GM18867 (cell line): ENCODE data around the gene S1PR3.

Source experiments
- ATAC-seq: cut with Tn5 transposase; IDR thresholded peaks from one replicate; pipeline ENCODE4 v1.9.1; 2021; ENCODE audit warnings: mild to moderate bottlenecking, moderate library complexity; ENCODE audit not compliant: unreplicated experiment

The S1PR3 gene

DNA sequence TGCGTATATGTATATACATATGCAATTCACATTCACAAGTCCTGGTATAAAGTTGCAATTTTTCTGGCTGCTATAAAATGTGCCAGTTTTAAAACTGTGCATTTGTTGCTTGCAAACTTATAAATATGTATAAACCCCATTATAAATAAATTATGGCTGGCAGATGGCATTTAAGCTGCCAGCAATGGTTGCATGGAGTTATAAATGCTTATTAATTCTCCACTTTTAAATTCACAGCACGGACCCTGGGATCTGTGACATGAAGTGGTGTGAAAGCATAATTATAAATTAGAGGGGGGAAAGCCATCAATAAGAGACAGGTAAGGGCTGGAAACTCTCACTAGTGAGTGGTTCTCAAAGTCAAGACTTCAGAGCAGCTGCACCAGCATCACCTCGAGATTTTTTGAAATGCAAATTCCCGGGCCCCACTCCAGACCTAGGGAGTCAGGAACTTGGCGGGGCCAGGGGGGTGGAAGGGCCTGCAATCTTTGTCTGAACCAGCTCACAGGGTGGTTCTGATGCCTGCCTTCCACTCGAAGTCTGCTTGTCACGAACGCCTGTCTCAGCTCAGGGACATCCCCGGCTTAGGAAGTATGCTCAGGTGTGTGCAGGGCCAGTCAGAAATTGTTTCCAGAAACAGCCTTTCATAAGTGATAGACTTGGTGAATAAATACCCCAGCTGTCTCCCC, 16.9 kb downstream of the S1PR3 start:
- ATAC-seq: no peak

- ATAC-seq: no peak
Measured at GRCh38 chr9:89008744-89009545, 17.7 kb downstream of the S1PR3 start.

- ATAC-seq: no peak
Measured at GRCh38 chr9:89009546-89009840, 18.2 kb downstream of the S1PR3 start.

DNA sequence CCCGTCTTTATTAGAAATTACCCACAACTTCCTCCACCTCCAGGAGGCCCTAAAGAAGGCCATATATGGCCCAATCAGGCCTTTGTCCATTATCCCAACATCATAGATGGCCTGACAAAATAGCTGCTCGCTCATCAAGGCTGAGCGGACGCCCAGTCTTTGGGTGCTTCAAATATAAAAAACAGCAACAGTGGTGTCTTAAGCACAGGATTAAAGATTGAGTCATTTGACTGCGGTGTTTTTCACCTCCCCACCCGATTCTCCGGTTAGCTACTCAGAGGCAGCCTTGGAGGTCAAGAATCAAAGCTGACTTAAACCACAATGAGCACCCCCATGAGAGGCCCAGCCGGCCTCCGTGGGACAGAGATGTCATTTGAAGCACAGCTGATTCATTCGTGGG, 18.8 kb downstream of the S1PR3 start:
- ATAC-seq: no peak

GRCh38 chr9:89010526-89011111, 19.4 kb downstream of the S1PR3 start:
- no peak for ATAC-seq

DNA sequence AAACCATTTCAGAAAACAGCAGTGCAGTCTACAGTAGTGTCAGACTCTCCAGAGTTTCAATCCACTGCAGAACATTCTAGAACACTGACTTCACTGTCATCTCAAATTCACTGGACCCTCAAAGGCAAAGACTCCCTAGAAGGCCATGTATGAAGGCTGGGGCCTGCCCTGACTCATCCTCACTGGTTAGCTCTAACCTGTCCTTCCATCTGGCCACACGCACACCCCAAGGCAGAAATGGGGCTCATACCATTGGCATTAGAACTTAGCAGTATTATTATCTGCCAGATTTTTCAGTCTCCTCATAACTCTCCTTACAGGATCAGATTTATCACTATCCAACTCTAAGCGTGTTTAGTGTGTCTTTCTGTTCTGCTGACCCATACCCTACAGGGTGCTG, 20.4 kb downstream of the S1PR3 start:
- no peak for ATAC-seq

DNA sequence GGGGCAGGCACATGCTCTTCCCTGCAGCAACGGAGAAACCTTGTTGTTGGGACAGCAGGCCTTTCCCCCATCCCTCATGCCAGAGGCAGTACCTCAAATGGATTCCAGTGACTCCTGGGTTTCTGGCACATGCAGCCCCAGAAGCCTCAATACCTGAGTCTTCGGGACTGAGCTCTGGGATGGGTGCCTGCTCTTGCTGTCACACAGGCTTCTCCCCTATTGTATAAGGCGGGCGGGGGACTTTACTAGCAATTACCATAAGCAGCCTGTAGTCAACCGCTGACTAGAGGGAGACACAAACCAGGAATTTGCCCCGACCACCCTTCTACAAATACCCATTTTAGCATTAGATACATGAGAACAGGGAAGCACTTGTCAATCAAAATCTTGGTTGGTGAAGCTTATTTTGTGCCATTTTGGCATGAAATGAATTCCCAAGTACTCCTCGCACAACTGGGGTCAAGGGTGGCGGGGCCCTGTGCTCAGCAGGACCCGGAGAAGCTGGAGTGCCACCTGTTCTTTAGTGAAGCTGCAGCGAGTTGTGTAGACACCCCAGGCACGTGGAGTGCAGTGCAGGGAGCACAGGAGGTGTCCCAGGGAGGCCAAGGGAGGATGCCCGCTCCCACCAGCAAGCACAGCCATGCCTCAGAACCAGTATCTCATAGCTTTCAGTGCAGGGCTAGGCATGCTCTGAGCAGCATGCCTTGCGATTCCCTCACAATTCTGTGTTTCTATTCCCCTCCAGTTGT, 21.2 kb downstream of the S1PR3 start:
- ATAC-seq: no peak

DNA sequence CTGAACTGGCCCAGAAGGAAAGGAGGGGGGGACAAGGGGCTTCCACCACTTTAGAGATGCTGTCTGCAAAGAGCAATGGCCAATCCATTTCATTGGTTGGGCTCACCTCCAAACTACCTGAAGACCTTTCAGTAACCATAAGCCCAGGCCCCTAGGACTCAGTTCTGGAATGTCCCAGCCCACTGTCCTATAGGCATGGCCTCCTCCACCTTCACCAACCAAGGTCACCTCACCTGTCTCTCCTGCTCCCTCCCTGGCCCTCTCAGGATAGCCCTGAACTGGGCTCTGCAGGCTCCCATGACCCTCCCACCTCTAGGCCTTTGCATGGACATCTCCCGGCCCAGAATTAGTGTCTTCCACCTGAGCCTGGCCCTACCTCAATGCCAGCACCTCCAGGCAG, 22.4 kb downstream of the S1PR3 start:
- ATAC-seq: no peak

DNA sequence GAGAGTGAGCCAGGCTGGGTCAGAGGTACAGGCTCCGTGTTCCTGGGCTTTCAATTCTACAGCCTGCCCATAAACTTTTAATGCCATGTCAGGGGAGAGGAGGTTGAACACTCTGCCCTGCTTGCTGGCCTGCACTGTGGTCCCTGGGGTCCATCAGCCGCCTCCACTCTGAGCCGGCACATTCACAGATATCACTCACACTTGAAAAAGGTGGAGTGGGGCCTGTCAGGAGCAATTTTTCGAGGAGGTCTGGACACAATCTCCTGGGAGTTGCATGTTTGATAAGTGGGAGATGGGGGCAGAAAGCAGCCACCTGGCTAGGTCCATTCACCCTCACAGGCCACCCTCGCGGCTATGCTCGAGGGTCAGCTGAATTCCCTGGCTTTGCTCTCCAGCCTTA, 22.9 kb downstream of the S1PR3 start:
- ATAC-seq: no peak

GRCh38 chr9:89015336-89015735, 24.1 kb downstream of the S1PR3 start:
- ATAC-seq: no peak

DNA sequence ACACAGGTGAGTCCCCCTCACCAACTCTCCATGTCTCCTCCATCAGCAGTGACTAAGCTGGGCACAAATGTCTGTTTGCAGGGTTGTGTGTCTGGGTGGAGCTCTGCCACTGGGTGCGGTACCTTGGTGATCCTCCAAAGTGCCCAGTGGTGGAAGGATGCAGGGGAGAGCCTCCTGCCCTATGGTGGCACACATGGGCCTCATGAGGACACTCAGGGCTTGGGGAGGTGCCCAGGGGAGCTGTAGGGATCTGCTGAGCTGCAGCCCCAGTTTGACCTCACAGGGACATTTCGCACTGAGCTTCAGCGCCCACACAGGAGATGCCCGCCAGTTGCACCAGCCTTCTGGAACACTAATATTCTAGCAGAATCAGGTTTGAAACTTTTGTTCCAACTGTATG, 29.5 kb downstream of the S1PR3 start:
- ATAC-seq: no peak

GRCh38 chr9:89021154-89021803, 30.0 kb downstream of the S1PR3 start:
- no peak for ATAC-seq

DNA sequence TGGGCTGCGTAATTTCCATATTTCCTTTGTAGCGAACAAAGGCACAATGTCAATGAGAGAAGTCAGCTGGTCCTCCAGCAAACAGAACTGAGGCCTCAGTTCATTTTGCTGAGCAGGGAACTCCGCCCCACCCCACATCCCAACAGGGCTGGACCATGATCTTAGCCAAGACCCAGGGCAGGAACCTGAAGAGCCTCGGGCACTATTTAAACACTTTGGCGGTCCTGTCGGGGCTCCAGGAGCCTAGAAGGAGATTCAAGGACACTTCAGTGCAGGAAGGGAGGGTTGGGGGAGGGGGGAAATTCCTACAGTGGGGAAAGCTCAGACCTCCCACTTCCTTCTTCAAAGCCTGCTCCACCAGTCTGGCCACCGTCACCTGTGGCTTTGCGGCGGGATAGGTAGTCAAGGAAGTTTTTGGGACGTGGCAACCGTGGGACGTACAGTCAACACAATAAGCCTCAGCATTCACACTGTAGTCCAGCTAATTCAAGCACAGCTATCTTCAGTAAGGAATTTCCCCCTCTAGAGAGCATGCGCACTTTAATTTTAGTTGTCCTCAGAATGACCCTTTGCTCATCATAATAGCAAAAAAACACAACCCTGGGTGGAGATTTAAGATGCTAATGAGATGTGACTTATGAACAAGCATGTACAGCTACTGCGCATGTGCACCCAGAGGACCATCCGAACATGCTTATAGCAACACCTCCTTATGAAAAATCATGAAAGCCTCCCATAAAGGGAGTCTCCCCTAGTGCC, 30.9 kb downstream of the S1PR3 start:
- no peak for ATAC-seq

DNA sequence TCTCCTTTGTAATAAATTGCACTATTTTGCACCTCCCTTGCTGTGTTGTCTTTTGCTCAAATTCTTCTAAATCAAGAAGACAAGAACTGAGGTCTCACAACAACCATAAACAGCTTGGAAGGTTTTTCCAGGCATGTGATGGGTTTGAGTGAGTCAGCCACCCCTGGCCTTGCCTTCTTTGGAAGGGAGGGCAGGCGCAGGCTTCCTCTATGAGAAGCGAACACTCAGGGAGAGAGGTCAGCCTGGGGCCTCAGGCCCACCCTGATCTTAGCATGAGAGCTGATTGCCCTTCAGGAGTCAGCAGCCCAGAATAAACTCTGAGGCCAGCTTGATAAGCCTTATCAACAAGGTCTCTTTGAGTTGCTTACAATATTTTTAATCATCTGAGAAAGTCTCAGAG, 31.6 kb downstream of the S1PR3 start:
- no peak for ATAC-seq

DNA sequence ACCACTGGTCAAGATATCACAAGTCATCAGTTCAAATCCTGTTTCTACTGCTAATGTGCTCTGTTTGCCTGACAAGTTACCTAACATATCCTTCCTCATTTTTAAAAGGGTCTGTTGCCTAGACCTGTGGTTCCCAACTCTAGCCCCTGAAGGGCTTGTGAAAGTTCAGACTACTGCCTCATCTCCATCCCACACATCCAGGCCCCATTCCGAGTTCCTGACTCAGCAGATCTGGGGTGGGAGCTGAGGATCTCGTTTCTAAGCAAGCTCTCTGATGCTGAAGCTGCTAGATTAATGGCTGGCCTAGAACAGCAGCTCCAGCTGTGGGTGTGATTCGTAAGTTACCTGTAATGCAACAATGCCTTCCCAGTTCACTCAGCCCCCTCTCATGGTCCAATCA, 32.5 kb downstream of the S1PR3 start:
- no peak for ATAC-seq

GRCh38 chr9:89024727-89025126, 33.5 kb downstream of the S1PR3 start:
- ATAC-seq: no peak

DNA sequence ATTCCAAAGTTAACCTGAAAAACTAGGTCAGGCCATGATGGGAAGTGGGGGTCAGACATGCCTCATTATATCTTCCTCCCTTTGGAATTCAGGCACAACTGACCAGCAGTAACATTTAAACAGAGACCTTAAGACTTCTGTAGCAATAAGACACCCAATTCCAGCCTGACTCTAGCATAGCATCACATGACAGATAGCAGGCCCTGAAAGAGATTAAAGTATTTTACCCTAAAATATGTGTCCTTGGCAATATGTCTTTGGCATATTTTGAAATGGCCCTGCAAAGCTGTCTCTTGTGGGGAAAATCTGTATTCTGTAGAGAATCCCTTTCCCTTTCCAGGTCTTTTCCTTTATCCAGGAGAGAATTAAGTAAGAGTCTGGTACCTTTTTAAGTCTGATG, 34.3 kb downstream of the S1PR3 start:
- no peak for ATAC-seq

GRCh38 chr9:89026876-89027275, 35.6 kb downstream of the S1PR3 start:
- ATAC-seq: no peak

DNA sequence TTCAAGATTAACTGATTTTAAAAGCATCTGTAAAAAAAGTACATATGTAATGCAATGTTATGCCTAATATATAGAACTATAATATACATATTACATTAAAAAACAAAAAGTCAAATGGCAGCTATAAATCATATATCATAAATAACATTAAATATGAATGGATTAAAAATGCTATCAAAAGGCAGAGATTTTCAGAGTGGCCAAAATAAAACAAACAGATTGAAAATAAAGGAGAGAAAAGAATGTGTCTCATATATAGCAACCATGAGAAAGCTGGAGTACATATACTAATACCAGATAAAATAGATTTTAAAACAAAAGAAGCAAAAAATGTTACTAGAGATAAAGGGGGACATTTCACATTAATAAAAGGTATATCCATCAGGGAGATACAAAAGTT, 38.5 kb downstream of the S1PR3 start:
- ATAC-seq: no peak

DNA sequence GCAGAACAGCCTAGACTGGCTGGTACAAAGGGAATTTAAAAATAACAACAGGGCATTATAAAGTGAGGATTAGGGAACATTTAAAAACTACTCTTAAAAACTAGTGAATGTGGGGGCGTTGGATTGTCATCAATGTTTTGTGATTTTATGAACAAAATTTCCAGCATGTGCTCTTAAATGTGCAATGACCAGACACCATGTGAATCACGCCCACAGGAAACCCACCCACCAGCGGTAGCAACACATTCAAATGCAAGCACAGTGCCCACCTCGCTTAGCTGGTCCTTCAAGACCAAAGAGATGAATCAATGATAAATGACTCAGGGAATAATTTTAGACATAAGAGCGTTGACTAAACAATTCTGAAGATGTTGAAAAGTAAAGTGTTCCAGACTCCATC, 40.9 kb downstream of the S1PR3 start:
- no peak for ATAC-seq

- ATAC-seq: no peak
Measured at GRCh38 chr9:89032661-89033060, 41.4 kb downstream of the S1PR3 start.
